ENCODE data around the gene CPSF4. TPM values are rescaled to one million over a fixed set of nuclear protein-coding genes. Genes with fewer than 3 reads are reported as not detected.
"Not testable (repeated sequence)": the region's sequence is repeated elsewhere in the genome, so short reads cannot be mapped to it uniquely, and the experiment has no call there.

Gene CPSF4
- polyA plus RNA-seq, 3 donors = 37.2 to 44.3 (median 40.9) TPM

DNA sequence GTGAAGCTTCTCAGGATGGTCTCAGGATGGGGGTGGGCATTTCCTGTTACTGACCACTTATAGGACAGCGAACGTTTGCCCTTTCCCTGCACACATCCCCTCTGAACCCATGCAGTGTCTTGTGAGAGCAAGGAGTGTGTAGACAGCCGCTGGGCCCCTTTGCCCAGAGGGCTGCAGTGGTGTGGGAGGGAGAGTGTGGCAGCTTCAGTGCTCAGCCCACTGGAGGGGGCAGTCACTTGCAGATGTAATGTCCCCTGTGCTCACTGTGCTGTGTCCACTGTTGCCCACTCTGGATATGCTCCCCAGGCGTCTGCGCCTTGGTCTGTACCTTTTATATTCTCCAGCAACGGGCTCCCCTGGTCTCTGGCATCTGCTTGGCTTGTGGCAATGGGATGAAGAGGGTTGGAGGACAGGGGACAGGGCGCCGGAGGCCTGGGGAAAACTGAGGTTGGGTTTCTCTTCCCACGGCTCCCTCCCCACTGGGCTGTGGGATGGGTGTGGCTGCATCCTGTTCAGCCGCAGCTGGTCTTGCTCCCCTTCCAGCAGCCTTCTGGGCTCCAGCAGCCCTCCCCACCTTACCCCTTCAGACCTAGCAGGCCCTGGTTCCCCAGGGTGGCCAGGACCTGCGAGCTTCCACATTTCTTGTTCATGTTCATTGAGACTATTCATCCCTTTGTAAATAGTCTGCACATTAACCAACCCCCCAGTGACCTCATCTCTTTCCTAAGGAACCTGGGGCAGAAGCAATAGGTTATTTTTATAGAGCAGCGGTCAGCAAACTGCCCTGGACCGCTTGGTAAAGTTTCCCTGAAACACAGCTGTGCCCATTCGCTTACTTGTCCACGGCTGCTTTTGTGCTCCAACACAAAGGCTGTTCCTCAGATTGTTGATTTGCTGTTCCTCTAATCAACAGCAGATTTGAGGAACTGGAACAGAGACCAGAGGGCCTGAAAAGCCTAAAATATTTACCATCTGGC lies 40.0 kb downstream of the CPSF4 start:
- no peak for DNase-seq

DNA sequence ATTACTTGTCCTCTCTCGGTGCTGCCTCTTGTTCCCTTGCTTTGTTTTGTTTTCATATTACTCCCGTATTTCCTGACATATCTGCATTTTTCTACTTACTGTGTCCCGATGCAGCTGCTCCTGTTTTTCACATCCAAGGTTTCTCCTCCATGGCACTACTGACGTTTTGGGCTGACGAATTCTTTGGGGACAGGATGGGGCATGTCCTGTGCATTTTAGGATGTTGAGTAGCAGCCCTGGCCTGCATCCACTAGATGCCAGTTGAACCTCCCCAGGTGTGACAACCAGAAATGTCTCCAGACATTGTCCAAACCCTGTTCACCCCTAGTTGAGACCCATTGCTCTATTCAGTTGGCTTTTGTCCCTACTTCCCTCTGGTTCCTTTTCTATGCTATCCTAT lies 46.4 kb downstream of the CPSF4 start:
- no peak for DNase-seq

DNA sequence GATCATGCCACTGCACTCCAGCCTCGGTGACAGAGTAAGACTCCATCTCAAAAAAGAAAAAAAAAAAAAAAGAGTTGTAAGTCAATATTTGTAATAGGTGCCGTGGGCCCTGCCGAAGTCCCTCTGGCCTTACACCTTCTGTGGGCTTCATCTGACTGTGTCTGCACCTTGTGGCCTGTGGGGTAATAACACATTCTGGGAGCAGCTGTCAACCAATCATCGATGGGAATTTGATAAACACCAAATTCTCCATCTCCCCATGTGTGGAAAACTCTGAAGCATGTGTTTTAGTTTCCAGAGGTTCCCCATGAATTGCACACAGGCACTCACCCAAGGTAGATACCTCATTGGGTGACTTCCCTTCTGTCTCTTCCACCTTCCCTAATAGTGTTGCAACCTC lies 50.5 kb downstream of the CPSF4 start:
- DNase-seq = no peak

DNA sequence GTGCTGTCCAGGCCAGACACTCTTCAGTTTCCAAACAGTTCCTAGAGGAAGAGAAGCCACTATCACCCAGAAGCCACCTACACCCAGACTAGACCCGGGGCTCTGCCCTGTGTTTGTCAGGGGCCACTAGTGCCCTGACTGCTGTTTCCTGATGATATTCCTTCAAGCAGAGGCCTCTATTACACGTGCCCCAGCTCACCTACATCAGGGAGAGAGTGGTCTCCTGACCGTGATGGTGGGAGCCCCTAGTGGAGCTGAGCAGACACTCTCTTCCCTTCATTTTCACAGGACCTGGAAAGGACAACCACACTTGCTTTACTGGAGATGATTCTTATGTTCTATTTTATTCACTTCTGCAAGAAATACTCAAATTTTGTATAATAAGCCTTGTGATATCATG lies 52.1 kb downstream of the CPSF4 start:
- no peak for DNase-seq

DNA sequence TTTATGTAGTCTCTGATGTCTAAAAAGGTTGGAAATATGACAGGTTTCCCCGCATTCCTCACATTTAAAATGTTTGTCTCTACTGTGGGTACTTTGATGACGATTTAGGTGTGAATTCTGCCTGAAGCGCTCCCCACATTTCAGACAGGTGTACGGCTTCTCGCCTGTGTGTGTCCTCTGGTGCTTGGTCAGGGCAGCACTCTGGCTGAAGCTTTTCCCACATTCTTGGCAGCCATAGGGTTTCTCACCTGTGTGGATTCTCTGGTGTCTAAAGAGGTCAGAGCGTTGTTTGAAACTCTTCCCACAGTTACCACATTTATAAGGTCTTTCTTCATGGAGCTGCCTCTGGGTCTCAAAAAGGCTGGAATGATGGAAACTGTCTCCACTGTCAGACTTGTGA lies 55.1 kb downstream of the CPSF4 start:
- no peak for DNase-seq

DNA sequence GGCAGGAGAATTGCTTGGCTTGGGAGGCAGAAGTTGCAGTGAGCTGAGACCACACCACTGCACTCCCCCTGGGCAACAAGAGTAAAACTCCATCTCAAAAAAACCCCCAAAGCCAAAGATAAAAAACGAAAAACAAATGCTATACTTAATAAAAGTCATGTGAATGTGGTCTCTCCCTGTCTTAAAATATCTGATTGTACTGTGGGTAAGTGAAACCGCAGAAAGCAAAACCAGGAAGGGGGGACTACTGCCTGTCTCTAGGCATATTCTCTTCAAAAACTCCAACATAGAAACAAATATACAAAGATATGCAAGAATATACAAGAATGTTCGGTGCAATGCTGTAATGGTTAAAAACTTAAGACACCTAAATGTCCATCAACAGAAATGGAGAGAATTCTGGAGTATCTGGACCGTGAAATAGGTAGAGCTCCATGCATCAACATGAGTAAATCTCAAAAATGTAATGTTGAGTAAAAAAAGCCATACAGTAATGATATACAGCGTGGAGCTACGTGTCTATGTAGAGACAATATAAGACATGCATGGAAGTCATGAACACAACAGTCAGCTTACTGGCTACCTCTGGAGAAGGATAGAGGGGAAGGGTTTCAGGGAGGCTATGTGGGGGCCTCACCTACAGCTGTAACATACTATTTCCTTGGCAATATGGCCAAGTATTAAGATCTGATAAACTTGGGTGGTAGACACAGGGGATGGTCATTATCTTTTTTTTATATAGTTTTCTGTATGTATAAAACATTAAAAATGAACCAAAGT lies 59.2 kb downstream of the CPSF4 start:
- no peak for DNase-seq

DNA sequence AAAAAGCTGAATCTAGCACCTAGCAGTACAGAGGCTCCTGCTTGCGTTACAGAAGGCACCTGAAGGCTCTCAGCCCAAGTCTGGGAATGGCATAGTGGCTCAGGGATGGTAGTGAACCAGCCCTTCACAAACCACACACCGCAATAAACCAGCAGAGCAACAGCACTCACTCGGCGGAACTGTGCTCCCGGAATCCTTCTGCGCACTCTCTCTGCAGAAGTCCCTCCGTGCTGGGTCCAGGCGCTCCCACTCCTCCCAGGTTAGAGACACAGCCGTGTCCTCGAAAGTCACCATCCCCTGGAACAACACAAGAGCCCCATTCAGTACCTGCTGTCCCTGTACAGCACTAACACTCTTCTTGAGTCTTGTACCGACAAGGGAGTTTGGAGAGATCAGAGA lies 59.8 kb downstream of the CPSF4 start:
- DNase-seq = no peak

DNA sequence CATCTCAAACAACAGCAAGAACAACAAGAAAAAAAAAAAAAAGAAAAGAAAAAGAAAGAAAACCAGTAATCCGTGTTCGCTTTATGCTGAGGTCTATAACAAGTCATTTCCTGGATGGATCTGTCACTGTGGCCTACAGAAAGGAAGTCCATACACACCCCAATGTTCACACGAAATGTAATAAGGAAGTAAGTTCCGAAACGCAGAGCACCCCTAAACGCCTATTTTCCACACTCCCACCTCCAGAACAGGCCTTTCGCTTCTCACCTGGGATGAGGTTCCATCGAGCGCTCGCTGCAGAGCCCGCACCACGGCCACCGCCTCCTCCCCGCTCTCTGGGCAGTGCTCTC lies 60.6 kb downstream of the CPSF4 start:
- peak; percentile 3 for DNase-seq

DNA sequence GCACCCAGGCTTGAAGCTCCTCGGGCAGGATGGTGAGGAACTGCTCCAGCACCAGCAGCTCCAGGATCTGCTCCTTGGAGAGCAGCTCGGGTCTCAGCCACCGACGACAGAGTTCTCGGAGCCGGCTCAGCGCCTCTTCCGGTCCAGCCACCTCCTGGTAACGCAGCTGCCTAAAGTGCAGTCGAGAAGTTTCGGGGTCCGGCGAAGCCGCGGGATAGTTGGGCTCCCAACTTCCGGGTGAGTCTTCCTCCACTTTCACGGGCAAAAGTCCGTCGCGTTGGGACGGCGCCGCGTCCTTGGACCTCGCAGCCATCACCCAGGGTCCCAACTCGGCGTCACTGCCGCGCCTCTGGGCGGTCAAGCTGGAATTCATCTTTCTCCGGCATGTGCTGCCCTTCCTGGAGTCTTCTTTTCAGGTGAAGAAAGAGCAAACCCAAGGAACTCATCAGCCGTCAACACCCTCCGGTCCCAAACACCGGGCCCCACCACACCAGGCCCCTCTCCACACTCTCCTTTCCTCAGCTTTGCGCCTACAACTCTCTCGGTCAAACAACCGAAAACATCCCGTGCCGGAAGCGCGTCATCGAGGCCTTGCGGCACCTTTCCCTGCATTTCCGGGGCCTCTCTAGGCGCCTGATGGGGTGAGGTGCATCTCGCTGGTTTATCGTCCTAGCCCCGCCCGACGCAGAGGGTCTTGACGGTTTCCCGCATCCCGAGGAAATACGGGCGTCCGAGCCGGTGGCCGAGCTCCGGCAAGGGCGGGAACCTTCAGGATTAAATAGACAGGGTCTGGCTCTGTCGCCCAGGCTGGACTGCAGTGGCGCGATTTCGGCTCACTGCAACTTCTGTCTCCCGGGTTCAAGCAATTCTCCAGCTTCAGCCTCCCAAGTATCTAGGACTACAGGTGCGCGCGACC lies 61.2 kb downstream of the CPSF4 start, which contains the start of gene ZNF394:
Gene ZNF394 (minus strand): TSS at position 561 of the 916 bp plus-strand sequence. CDS start 188 bp downstream, at position 373.
- peak; percentile 95 for DNase-seq

DNA sequence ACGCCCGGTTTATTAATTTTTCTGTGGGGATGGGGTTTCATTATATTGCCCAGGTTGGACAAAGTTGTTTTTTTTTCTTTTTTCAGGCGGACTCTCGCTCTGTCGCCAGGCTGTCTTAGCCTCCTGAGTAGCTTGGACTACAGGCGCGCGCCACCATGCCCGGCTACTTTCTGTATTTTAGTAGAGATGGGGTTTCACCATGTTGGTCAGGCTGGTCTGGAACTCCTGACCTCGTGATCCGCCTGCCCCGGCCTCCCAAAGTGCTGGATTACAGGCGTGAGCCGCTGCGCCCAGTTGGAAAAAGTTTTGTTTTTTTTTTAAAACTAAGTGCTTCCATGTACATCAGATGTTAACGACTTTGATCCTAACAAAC lies 61.9 kb downstream of the CPSF4 start:
- DNase-seq = no peak

DNA sequence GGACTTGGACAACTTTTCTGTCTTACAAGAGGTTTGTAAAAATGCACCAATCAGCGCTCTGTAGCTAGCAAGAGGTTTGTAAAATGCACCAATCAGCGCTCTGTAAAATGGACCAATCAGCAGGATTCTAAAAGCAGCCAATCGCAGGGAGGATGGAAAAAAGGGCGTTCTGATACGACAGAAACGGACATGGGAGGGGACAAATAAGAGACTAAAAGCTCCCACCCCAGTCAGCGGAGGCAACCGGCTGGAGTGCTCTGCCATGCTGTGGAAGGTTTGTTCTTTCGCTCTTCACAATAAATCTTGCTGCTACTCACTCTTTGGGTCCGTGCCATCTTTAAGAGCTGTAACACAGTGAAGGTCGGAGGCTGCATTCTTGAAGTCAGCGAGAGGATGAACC lies 62.5 kb downstream of the CPSF4 start:
- not testable (repeated sequence) for DNase-seq

DNA sequence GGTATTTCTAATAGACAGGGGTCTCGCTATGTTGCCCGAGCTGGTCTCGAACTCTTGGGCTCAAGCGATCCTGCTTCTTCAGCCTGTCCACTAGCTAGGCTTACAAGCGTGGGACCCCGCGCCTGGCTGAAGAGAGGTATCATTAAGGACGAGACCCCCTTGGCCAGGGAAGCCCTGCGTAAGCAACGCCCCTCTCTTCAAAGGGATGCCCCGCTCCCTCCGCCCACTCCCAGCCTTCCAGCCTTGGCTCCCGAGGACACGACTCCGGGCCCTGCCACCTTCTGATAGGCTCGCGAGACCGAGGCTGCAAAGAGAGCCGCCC lies 65.5 kb downstream of the CPSF4 start:
- DNase-seq = peak; percentile 98

DNA sequence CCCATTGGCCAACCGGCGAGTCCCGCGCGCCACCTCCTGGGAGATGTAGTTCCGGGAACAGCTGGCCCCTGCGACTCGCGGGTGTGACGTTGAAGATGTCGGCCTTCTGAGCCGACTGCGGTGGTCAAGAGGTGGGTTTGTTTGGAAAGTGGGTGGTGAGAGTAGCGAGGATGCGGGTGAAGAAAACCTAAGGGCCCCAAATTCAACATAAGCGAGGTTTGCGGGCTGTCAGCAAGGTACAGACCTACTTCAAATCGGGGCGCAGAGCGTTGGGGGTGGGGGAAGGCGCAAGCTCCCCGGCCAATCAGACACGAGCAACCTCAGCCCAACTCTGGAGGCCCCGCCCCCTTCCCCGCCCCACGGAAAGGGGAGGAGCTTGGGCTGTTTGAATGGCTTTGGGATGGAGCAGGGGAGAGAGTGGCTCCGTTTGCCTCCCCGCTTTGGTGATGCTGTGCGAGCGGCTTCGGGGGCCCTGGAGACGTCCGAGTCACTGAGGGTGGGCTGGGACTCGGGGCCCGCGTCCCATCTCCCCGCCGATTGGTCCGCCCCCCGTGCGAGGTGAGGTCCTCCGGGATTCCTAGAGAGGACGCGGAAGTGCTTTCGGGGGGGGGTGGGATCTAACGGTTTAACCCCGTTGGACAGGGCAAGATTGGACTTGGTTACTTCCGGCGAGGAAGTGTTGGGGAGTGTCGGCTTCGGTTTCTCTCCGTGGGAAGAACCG lies 66.0 kb downstream of the CPSF4 start, which contains the start of gene ZKSCAN5:
Gene ZKSCAN5 (plus strand): TSS at position 60 of the 721 bp plus-strand sequence. CDS start 1,383 bp downstream, outside the sequence.
- peak; percentile 97 for DNase-seq

DNA sequence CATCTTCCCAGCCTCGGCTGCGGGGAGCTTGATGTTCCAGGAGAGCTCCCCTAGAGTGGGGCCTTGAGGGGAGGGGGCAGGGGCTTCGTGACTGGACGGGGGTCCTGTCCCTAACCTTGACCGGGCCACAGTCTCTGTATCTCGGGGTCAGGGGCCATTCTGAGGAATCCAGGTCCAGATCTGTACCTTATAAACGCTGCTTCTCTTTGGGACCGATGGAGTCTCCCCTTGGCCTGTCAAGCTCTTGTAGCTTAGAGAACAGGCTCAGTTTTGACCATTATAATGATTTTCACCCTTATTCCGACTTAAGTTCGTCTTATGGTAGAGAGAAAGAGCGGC lies 66.5 kb downstream of the CPSF4 start:
- DNase-seq = no peak

Other genes with a start within 250 kb of the CPSF4 start
- gene KPNA7, start 230.8 kb upstream of the CPSF4 start, polyA plus RNA-seq (ENCODE audit: insufficient read length in 3 of 3) = not detected
- under 1 TPM; 0.06 to 0.39 (median 0.31) TPM for gene MYH16, start 166.1 kb upstream of the CPSF4 start, polyA plus RNA-seq (ENCODE audit: insufficient read length in 3 of 3)
- 100 to 1,000 TPM in 2 of 3 donors, 10 to 100 TPM in 1; 98.8 to 110 (median 107) TPM for gene ARPC1A, start 113.0 kb upstream of the CPSF4 start, polyA plus RNA-seq (ENCODE audit: insufficient read length in 3 of 3)
- gene ARPC1B, start 64.2 kb upstream of the CPSF4 start, polyA plus RNA-seq (ENCODE audit: insufficient read length in 3 of 3) = 10 to 100 TPM; 35.9 to 44.2 (median 38.4) TPM
- 100 to 1,000 TPM; 133 to 171 (median 146) TPM for gene PDAP1, start 30.3 kb upstream of the CPSF4 start, polyA plus RNA-seq (ENCODE audit: insufficient read length in 3 of 3)
- gene BUD31, start 30.0 kb upstream of the CPSF4 start, polyA plus RNA-seq (ENCODE audit: insufficient read length in 3 of 3) = 100 to 1,000 TPM; 105 to 108 (median 108) TPM
- 1 to 10 TPM; 5.2 to 6.0 (median 5.8) TPM for gene PTCD1, start 145 bp upstream of the CPSF4 start, polyA plus RNA-seq (ENCODE audit: insufficient read length in 3 of 3)
- gene ATP5MF, start 27.2 kb downstream of the CPSF4 start, polyA plus RNA-seq (ENCODE audit: insufficient read length in 3 of 3) = 100 to 1,000 TPM; 366 to 481 (median 400) TPM
- 10 to 100 TPM; 19.5 to 66.4 (median 55.6) TPM for gene ZNF789, start 33.9 kb downstream of the CPSF4 start, polyA plus RNA-seq (ENCODE audit: insufficient read length in 3 of 3)
- gene ZNF394, start 61.3 kb downstream of the CPSF4 start, polyA plus RNA-seq (ENCODE audit: insufficient read length in 3 of 3) = 10 to 100 TPM; 12.1 to 18.3 (median 17.5) TPM
- gene ZKSCAN5, start 65.7 kb downstream of the CPSF4 start, polyA plus RNA-seq (ENCODE audit: insufficient read length in 3 of 3) = 10 to 100 TPM; 14.2 to 16.5 (median 15.0) TPM
- gene FAM200A, start 113.2 kb downstream of the CPSF4 start, polyA plus RNA-seq (ENCODE audit: insufficient read length in 3 of 3) = 10 to 100 TPM; 12.5 to 15.6 (median 14.5) TPM
- 100 to 1,000 TPM in 2 of 3 donors, 10 to 100 TPM in 1; 63.5 to 108 (median 103) TPM for gene ZNF655, start 119.7 kb downstream of the CPSF4 start, polyA plus RNA-seq (ENCODE audit: insufficient read length in 3 of 3)
- 1 to 10 TPM; 1.4 to 2.8 (median 1.7) TPM for gene TMEM225B, start 159.3 kb downstream of the CPSF4 start, polyA plus RNA-seq (ENCODE audit: insufficient read length in 3 of 3)
- 10 to 100 TPM; 19.0 to 21.0 (median 20.8) TPM for gene ZSCAN25, start 178.0 kb downstream of the CPSF4 start, polyA plus RNA-seq (ENCODE audit: insufficient read length in 3 of 3)
- gene CYP3A5, start 241.1 kb downstream of the CPSF4 start, polyA plus RNA-seq (ENCODE audit: insufficient read length in 3 of 3) = 1 to 10 TPM; 1.5 to 2.7 (median 2.2) TPM